HCT116 (cell line): ENCODE data around the gene VEPH1.

Experiments
- CTCF ChIP-seq, 3 experiments: fragments of 200-600 bp in 1 of 3; sonication (generic) in 1 of 3; IDR thresholded peaks in 2 of 3; conservative IDR thresholded peaks in 1 of 3; 2 replicates each; pipeline ENCODE4 v1.5.1; 2012 to 2017; ENCODE audit warnings: low read depth in 2 of 3, low read length in 2 of 3, antibody characterized with exemption in 1 of 3, borderline replicate concordance in 1 of 3, control low read depth in 1 of 3, mild to moderate bottlenecking in 1 of 3, mixed read lengths in 1 of 3, mixed run types in 1 of 3, moderate library complexity in 1 of 3; ENCODE audit not compliant: insufficient read depth in 1 of 3
- EZH2 ChIP-seq: fragments of 200-600 bp; sonication (generic); IDR thresholded peaks from 2 replicates; pipeline ENCODE4 v1.6.1; 2017; ENCODE audit warnings: antibody characterized with exemption, mixed run types
- EZH2phosphoT487 ChIP-seq: fragments of 200-600 bp; IDR thresholded peaks from 2 replicates; pipeline ENCODE4 v1.6.1; 2018; ENCODE audit warnings: antibody characterized with exemption, borderline replicate concordance
- POLR2A ChIP-seq: IDR thresholded peaks from 2 replicates; pipeline ENCODE4 v1.7.0; 2011; ENCODE audit warnings: borderline replicate concordance; ENCODE audit not compliant: insufficient read depth, insufficient read length; ENCODE audit errors: extremely low read depth
- POLR2AphosphoS5 ChIP-seq: IDR thresholded peaks from 2 replicates; pipeline ENCODE4 v1.6.1; 2011; ENCODE audit warnings: mild to moderate bottlenecking, low read depth, low read length, moderate library complexity
- SIN3A ChIP-seq: IDR thresholded peaks from 2 replicates; pipeline ENCODE4 v1.6.1; 2012; ENCODE audit warnings: low read depth
- SP1 ChIP-seq: IDR thresholded peaks from 2 replicates; pipeline ENCODE4 v1.6.1; 2012; ENCODE audit warnings: low read depth
- YY1 ChIP-seq: IDR thresholded peaks from 2 replicates; pipeline ENCODE4 v1.6.1; 2011; ENCODE audit warnings: low read length, low read depth, moderate library complexity, mild to moderate bottlenecking; ENCODE audit not compliant: insufficient replicate concordance; ENCODE audit errors: extremely low read depth
- ZNF274 ChIP-seq: fragments of 200-500 bp; sonication (Bioruptor generic); IDR thresholded peaks from 2 replicates; pipeline ENCODE4 v1.6.1; 2014; ENCODE audit warnings: mild to moderate bottlenecking, low read depth, low read length, inconsistent platforms

- no peak for TF ChIP-seq YY1
- no peak for TF ChIP-seq ZNF274
- no peak for TF ChIP-seq CTCF (IDR thresholded peaks at IDR 0.05 in 2 of 3, conservative IDR thresholded peaks at IDR 0.05 in 1 of 3; ENCODE audit: borderline replicate concordance in 1 of 3, insufficient read depth in 1 of 3, low read depth in 2 of 3, low read length in 2 of 3)
- no peak for TF ChIP-seq POLR2AphosphoS5
- no peak for TF ChIP-seq SIN3A
- no peak for TF ChIP-seq EZH2phosphoT487
- TF ChIP-seq SP1, result no peak
- TF ChIP-seq EZH2, result no peak
- no peak for TF ChIP-seq POLR2A
Observed at GRCh38 chr3:157472648-157473047, 30.6 kb downstream of the VEPH1 start.
